GM12878 (cell line): ENCODE results near the gene GPC2. TPM values are rescaled to one million over a fixed set of nuclear protein-coding genes. Genes with fewer than 3 reads are reported as not detected.

Source experiments
- ATAC-seq: fragments of 200-7000 bp; cut with Tn5 transposase; 3 replicates; pipeline ENCODE4 v1.9.1; 2020; ENCODE audit warnings: mild to moderate bottlenecking, moderate library complexity
- BruUV-seq: library from RNA; stranded (reverse); fragments of 400-500 nt; replicated peaks from 2 replicates; lab custom pipeline; 2021; lab: Mats Ljungman, UMichigan
- CTCF ChIA-PET: fragments of 300-600 bp; sonication (Branson Sonifier 250); formaldehyde crosslinking; extraction: SDS; loops from one replicate; lab custom pipeline; 2021; ENCODE audit warnings: inconsistent platforms; lab: Yijun Ruan, JAX
- POLR2A ChIA-PET: fragments of 350-600 bp; formaldehyde crosslinking; extraction: SDS; loops from one replicate; lab custom pipeline; 2021; ENCODE audit warnings: inconsistent platforms; lab: Charles Lee
- RAD21 ChIA-PET: fragments of 300-600 bp; sonication (Branson Sonifier 250); formaldehyde crosslinking; loops from one replicate; lab custom pipeline; 2023; ENCODE audit warnings: antibody characterized with exemption; ENCODE audit not compliant: unreplicated experiment; lab: Charles Lee
- SMC1A ChIA-PET: fragments of 300-600 bp; sonication (Branson Sonifier 250); formaldehyde crosslinking; loops from one replicate; lab custom pipeline; 2023; ENCODE audit not compliant: unreplicated experiment, uncharacterized antibody; lab: Charles Lee
- DNase-seq: peaks from one replicate; pipeline ENCODE4 v3.0.0-alpha.2; 2011; ENCODE audit warnings: low read depth, low spot score
- FAIRE-seq: peaks from 3 replicates; lab custom pipeline; 2011; peaks lifted over from hg19 to GRCh38; lab: Jason Lieb, UNC
- H2AFZ ChIP-seq: 2 replicates; pipeline ENCODE4 v1.6.0; 2011; ENCODE audit warnings: low read depth, low read length, control low read depth; ENCODE audit not compliant: control insufficient read depth
- H3K27ac ChIP-seq: 2 replicates; pipeline ENCODE4 v1.5.1; 2011; ENCODE audit warnings: control low read depth; ENCODE audit not compliant: control insufficient read depth, insufficient read depth
- H3K27me3 ChIP-seq, 2 experiments: replicated peaks in 1 of 2; 2 replicates each; pipeline versions ENCODE4 v1.6.0 to v1.6.1; 2011; ENCODE audit warnings: low read length in 1 of 2; ENCODE audit not compliant: control insufficient read depth in 2 of 2, insufficient read depth in 2 of 2
- H3K36me3 ChIP-seq, 2 experiments: 2 replicates each; pipeline ENCODE4 v1.5.1; 2011; ENCODE audit warnings: low read length in 1 of 2; ENCODE audit not compliant: control insufficient read depth in 2 of 2, insufficient read depth in 2 of 2
- H3K4me1 ChIP-seq: 2 replicates; pipeline ENCODE4 v1.6.1; 2011; ENCODE audit warnings: mild to moderate bottlenecking, low read length, moderate library complexity, mixed read lengths; ENCODE audit not compliant: control insufficient read depth, insufficient read depth
- H3K4me2 ChIP-seq: 2 replicates; pipeline ENCODE4 v1.6.0; 2011; ENCODE audit warnings: control low read depth; ENCODE audit not compliant: control insufficient read depth, insufficient read depth
- H3K4me3 ChIP-seq: fragments of 200-600 bp; sonication (generic); 2 replicates; pipeline ENCODE4 v1.5.1; 2016
- H3K79me2 ChIP-seq: 2 replicates; pipeline ENCODE4 v1.6.0; 2011; ENCODE audit warnings: low read length; ENCODE audit not compliant: control insufficient read depth, insufficient read depth
- H3K9ac ChIP-seq: 2 replicates; pipeline ENCODE4 v1.8.0; 2011; ENCODE audit warnings: low read length, control low read depth, mixed read lengths; ENCODE audit not compliant: control insufficient read depth, insufficient read depth
- H3K9me3 ChIP-seq: replicated peaks from 3 replicates; pipeline ENCODE4 v1.5.1; 2011; ENCODE audit warnings: mild to moderate bottlenecking, low read length; ENCODE audit not compliant: control insufficient read depth, insufficient read depth
- H4K20me1 ChIP-seq: 2 replicates; pipeline ENCODE4 v1.6.0; 2011; ENCODE audit not compliant: control insufficient read depth, insufficient read depth
- ATF2 ChIP-seq: IDR thresholded peaks from 2 replicates; pipeline ENCODE4 v1.6.1; 2012; ENCODE audit warnings: low read length, inconsistent platforms
- CEBPZ ChIP-seq: fragments of 150-350 bp; IDR thresholded peaks from 2 replicates; pipeline ENCODE4 v1.6.1; 2016; ENCODE audit warnings: low read depth, low read length
- CTCF ChIP-seq, 3 experiments: IDR thresholded peaks in 2 of 3; conservative IDR thresholded peaks in 1 of 3; 2 replicates each; pipeline ENCODE4 v1.5.1; 2011; ENCODE audit warnings: low read depth in 3 of 3, low read length in 3 of 3, mild to moderate bottlenecking in 3 of 3, control low read depth in 2 of 3, moderate library complexity in 2 of 3, inconsistent platforms in 1 of 3, mixed read lengths in 1 of 3; ENCODE audit not compliant: control insufficient read depth in 2 of 3, insufficient read depth in 1 of 3; ENCODE audit errors: extremely low read depth in 1 of 3
- EED ChIP-seq: sonication (generic); IDR thresholded peaks from 2 replicates; pipeline ENCODE4 v1.6.1; 2016; ENCODE audit warnings: antibody characterized with exemption, low read depth
- IRF3 ChIP-seq: fragments of 450-650 bp; IDR thresholded peaks from 2 replicates; pipeline ENCODE4 v1.6.1; 2014; ENCODE audit warnings: mild to moderate bottlenecking
- JUND ChIP-seq: IDR thresholded peaks from 2 replicates; pipeline ENCODE4 v1.6.1; 2012; ENCODE audit warnings: low read depth, mild to moderate bottlenecking, low read length, improper control_type of control experiment, moderate library complexity
- MTA3 ChIP-seq: IDR thresholded peaks from 2 replicates; pipeline ENCODE4 v1.6.1; 2012; ENCODE audit warnings: low read length, inconsistent platforms, borderline replicate concordance
- NRF1 ChIP-seq: conservative IDR thresholded peaks from 2 replicates; pipeline ENCODE4 v1.6.1; 2011; ENCODE audit warnings: mild to moderate bottlenecking, low read depth, low read length, improper control_type of control experiment
- PAX5 ChIP-seq: IDR thresholded peaks from 2 replicates; pipeline ENCODE4 v1.6.1; 2011; ENCODE audit warnings: low read depth, low read length, borderline replicate concordance
- PML ChIP-seq: IDR thresholded peaks from 2 replicates; pipeline ENCODE4 v1.6.1; 2012; ENCODE audit warnings: low read length, inconsistent platforms
- POU2F2 ChIP-seq: IDR thresholded peaks from 3 replicates; pipeline ENCODE4 v1.6.1; 2011; ENCODE audit warnings: low read depth, mild to moderate bottlenecking, low read length, borderline replicate concordance
- RAD51 ChIP-seq: fragments of 450-650 bp; IDR thresholded peaks from 2 replicates; pipeline ENCODE4 v1.6.1; 2016; ENCODE audit warnings: moderate library complexity, mild to moderate bottlenecking, inconsistent platforms
- RFX5 ChIP-seq: IDR thresholded peaks from 2 replicates; pipeline ENCODE4 v1.6.1; 2011; ENCODE audit warnings: low read depth, low read length, improper control_type of control experiment
- TBL1XR1 ChIP-seq: IDR thresholded peaks from 2 replicates; pipeline ENCODE4 v1.6.1; 2012; ENCODE audit warnings: low read depth, low read length, improper control_type of control experiment
- WGBS: methylation state at CpG from one replicate; pipeline ENCODE4 v1.1.6; 2016; ENCODE audit warnings: low lambda C conversion rate; ENCODE audit not compliant: insufficient replicate concordance, insufficient coverage; ENCODE audit errors: missing lambda C conversion rate; 5-methylcytosine and 5-hydroxymethylcytosine counted together
- in situ Hi-C: fragments of 300-500 bp; cut with MboI; formaldehyde crosslinking; loops from 9 replicates; pipeline ENCODE4 v1.14.3; 2018; ENCODE audit warnings: mixed read lengths
- intact Hi-C: fragments of 100-400 bp; cut with micrococcal nuclease; formaldehyde crosslinking; loops from one replicate; pipeline ENCODE4 v1.14.2; 2022; ENCODE audit not compliant: unreplicated experiment
- polyA plus RNA-seq, 11 experiments: library from polyadenylated mRNA; depleted of rRNA in 4 of 11; unstranded in 6 of 11; stranded (reverse) in 5 of 11; fragments of >200 nt; fragmentation: Nextera tagmentation in 4 of 11; fragmentation: Illumina TruSeq in 1 of 11; extraction: Ambion mirVana in 4 of 11; extraction: Trizol in 1 of 11; gene quantifications; 1 replicate in 1 of 11; 2 replicates in 10 of 11; pipeline versions ENCODE4 v1.2.1 to v1.2.3, GENCODE V29; 2011 to 2016; ENCODE audit warnings: inconsistent platforms in 2 of 11, missing spikeins in 2 of 11, low read depth in 1 of 11
- total RNA-seq, 4 experiments: library from RNA; depleted of rRNA in 3 of 4; stranded (reverse); fragments of >200 nt in 3 of 4; fragmentation: Illumina TruSeq in 1 of 4; extraction: Trizol in 1 of 4; gene quantifications; 2 replicates each; pipeline versions ENCODE4 v1.2.1 to v1.2.3, GENCODE V29; 2013 to 2021

The GPC2 gene
- total and polyA plus RNA-seq, 10 of the 15 experiments (the other 5 are each of a cell fraction or from before 2014, with no cell fraction given), result 0.19 to 6.3 (median 0.77) TPM

- TF ChIP-seq CEBPZ (no peak), NRF1 (no peak)
- TF ChIP-seq, all 136 proteins: peak for 0
Measured at GRCh38 chr7:100174582-100174981, 2.6 kb downstream of the GPC2 start (continued).

GRCh38 chr7:100173806-100174495 lies 3.2 kb downstream of the GPC2 start:
- no peaks in the 10 kb centered on the region for H4K20me1 ChIP-seq
- in situ Hi-C loops, result no loop called here
- H2AFZ ChIP-seq, result no peak overlapping the region
- no peak overlapping the region for H3K27ac ChIP-seq
- no peaks in the 10 kb centered on the region for H3K79me2 ChIP-seq
- CTCF ChIA-PET, result no interaction called here
- no peak overlapping the region for H3K4me2 ChIP-seq
- WGBS, result 61% methylated on average over 11 of the region's 11 CpGs
- BruUV-seq, result no TSS peak
- peaks cover 29% of the 10 kb centered on the region for H3K4me1 ChIP-seq
- SMC1A ChIA-PET, result no interaction called here
- FAIRE-seq (no peak), DNase-seq (no peak), ATAC-seq (no peak)
- H3K4me3 ChIP-seq, result no peak overlapping the region
- no peak overlapping the region for H3K9ac ChIP-seq
- POLR2A ChIA-PET, result interaction anchor here (0.6 kb wide), 1 partner anchor 10 kb away, joined by 7 read pairs; no protein-coding TSS in a partner anchor
- RAD21 ChIA-PET, result no interaction called here
- TF ChIP-seq EED (no peak), MTA3 (no peak), PML (no peak), ATF2 (no peak), PAX5 (no peak), CTCF (IDR thresholded peaks at IDR 0.05 in 2 of 3, conservative IDR thresholded peaks at IDR 0.05 in 1 of 3; ENCODE audit: control insufficient read depth in 2 of 3, extremely low read depth in 1 of 3, insufficient read depth in 1 of 3, low read depth in 3 of 3, low read length in 3 of 3) (no peak), RAD51 (no peak), TBL1XR1 (no peak), POU2F2 (no peak), JUND (no peak), RFX5 (no peak), IRF3 (no peak)
- H3K27me3 ChIP-seq, result peaks cover 0 to 4% of the 10 kb centered on the region in 2 experiments; a peak in 2 of 4 replicates
- no peaks in the 10 kb centered on the region for H3K36me3 ChIP-seq
- H3K9me3 ChIP-seq, result no peaks in the 10 kb centered on the region
- intact Hi-C loops, result no loop called here
